ENCODE results near the gene TSPAN5. TPM values are rescaled to one million over a fixed set of nuclear protein-coding genes. Genes with fewer than 3 reads are reported as not detected.
"Not testable (repeated sequence)": the region's sequence is repeated elsewhere in the genome, so short reads cannot be mapped to it uniquely, and the experiment has no call there.

TSPAN5 gene
- total RNA-seq, 2 donors from 2014 or later: 3.5 to 5.3 TPM

- intact Hi-C loops (cut with DNase I): no loop called here
- no peak for DNase-seq (ENCODE audit: low spot score)
Observed at GRCh38 chr4:98485816-98486345, 172.5 kb downstream of the TSPAN5 start.

DNA sequence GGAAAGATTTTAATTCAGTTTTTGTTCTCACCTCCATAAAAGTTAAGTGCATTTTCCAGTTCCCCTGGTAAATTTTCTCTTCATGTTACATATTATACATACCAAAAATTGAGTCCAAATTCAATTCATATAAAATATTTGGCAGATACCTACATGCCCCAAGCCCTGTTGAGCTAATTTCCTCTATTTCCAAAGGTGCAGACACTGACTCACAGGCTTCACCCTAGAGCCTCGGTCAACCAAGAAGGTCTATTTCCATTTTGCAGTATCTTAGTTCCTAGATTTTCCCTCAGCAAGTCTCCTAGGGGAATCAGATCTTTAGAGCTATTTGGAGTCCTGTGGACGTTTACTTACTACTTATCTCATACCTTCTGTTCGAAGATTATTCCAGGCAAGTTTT, 174.4 kb downstream of the TSPAN5 start:
- DNase-seq (ENCODE audit: low spot score): no peak
- intact Hi-C loops (cut with DNase I): no loop called here

DNA sequence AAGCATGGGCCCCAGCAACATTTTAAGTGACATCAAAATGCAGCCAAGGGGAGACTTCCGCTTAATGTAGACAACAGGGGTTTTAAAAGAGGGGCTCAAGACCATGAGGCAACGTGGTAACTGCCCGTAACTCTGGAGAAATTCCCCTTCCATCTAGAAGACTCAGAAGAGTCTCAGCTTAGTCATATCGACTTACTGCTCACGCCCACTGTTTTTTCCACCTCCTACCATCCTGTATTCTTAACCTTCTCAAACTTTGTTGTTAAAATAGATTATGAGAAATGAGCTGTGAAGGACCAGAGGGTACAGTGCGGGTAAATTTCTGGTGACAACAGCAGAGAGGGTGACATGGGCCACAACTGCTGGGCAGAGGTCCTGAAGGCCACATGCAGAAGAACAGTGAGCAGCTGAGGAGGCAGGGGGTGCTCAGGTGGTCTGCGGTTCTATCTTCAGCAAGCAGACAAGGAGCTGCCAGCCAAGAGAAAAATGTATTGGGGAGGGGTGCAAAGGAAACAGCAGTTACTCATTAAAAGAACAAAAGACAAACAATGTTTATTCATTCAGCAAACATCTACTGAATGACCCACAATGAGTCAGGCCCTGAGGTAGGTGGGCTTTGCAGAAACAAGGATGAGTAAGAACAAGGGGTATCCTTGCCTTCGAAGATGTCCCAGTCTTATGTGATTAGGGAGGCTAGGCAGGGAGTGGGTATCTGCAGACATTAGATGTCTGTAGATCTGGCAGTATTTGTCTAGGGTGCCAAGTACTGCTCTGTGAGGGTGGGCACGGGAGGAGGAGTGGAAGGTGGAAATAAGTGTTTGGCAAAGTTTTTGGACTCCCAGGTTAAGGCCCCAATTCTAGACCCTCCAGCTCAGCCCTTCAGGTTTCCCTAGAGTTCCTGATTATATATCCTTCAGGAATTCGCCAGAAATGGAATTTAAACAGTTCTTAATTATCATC, 175.3 kb downstream of the TSPAN5 start:
- intact Hi-C loops (cut with DNase I): no loop called here
- DNase-seq (ENCODE audit: low spot score): no peak

GRCh38 chr4:98482503-98482846, 175.9 kb downstream of the TSPAN5 start:
- DNase-seq (ENCODE audit: low spot score): no peak
- intact Hi-C loops (cut with DNase I): no loop called here

DNA sequence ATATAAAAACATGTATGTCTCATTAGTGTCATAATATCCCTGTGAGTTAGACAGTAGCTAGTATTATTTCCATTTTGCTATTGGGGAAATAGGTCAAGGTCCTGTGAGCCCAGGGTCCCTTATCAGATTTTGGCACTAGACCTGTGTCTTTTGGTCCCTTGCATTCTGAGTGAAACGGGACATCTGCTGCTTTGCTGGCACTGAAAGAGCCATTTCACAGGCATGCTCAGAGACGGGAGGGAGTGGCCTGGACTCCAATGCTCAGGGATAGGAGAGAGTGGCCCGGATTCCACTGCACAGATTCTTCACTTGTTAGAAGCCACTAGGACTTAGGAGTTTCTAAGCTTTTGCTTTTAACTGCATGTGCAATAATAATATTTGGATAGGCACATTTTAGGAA, 177.2 kb downstream of the TSPAN5 start:
- intact Hi-C loops (cut with DNase I): no loop called here

GRCh38 chr4:98480535-98480934, 177.9 kb downstream of the TSPAN5 start:
- intact Hi-C loops (cut with DNase I): no loop called here

More for the DNA sequence above, 177.2 kb downstream of the TSPAN5 start:
- no peak for DNase-seq (ENCODE audit: low spot score)

DNA sequence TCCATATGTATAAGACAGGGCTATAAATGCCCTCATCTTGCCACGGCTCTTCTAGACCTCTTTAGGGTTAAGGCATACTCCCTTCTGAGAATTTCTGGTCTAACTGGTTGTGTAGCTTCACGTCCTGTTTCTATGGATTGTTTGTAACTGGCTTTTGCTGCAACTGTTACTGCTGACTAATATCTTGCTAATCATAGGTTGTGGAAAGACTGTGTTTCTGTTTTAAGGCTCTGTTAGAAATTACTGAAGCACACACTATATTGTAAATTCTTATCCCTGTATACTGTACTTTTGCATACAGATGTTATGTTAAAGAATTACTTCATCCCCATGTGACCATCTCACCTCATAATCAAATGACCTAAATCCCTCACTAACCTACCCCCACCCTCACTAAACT, 178.8 kb downstream of the TSPAN5 start:
- DNase-seq (ENCODE audit: low spot score); intact Hi-C loops (cut with DNase I): not testable (repeated sequence)

More at GRCh38 chr4:98480535-98480934, 177.9 kb downstream of the TSPAN5 start:
- no peak for DNase-seq (ENCODE audit: low spot score)

DNA sequence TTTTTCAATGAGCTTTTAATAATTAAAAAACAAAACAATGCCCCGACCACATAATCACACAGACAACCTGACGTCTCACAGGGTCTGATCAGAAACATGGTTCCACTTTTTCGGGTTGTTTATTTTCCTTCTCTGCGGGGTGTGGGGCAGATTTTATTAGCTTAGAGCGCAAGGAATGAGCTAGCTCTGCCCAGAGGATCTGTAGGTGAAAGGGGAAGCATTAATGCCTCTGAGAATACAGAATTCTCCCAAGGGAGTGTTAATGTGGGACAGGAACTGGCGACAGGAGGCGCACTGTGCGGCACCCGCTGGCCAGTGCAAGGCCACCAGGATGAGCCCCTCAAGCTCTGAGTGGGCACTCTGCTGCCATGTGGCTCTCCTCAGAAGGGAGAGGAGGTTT, 181.5 kb downstream of the TSPAN5 start:
- intact Hi-C loops (cut with DNase I): no loop called here
- DNase-seq (ENCODE audit: low spot score): no peak

DNA sequence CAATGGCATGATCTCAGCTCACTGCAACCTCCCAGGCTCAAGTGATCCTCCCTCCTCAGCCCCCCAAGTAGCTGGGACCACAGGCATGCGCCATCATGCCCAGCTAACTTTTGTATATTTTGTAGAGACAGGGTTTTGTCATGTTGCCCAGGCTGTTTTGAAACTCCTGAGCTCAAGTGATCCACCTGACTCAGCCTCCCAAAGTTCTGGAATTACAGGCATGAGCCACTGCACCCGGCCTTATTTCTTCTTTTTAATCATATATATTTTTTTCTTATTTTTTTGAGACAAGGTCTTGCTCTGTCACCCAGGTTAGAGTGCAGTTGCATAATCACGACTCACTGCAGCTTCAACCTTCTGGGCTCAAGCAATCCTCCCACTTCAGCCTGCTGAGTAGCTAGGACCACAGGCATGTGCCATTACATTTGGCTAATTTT, 184.0 kb downstream of the TSPAN5 start:
- DNase-seq (ENCODE audit: low spot score): no peak
- intact Hi-C loops (cut with DNase I): no loop called here

DNA sequence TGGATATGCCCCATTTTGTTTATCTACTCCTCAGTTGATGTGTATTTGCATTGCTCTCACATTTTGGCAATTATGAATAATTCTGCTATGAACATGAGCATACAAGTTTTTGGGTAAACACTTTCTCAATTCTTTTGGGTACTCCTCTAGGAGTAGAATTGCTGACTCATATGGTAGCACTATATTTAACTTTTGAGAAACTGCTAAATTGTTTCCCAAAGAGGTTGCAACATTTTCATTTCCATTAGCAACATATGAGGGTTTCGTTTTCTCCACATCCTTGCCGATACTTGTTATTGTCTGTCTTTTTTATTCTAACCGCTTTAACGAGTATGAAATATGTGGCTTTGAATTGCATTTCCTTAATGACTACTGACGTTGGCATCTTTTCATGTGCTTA, 185.4 kb downstream of the TSPAN5 start:
- DNase-seq (ENCODE audit: low spot score): no peak
- intact Hi-C loops (cut with DNase I): no loop called here

DNA sequence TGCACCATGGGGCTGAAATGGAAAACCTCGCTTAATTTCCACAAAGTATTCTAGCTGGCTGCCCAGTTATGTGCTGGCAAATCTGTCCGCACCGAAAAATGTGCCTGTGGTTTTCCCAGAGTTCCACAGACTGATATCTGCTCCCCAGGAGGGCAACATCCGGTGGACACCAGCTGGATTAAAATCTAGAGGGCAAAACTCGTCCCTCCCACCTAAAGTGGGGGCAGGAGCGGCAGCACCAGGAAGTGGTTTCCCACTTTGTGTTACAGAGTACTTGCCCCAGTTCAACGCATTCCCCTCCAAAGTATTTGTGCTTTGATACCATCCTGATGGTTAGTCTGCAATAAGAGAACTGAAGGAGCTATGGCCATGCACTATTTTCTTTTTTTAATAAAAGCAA, 187.6 kb downstream of the TSPAN5 start:
- DNase-seq (ENCODE audit: low spot score): no peak
- intact Hi-C loops (cut with DNase I): no loop called here

GRCh38 chr4:98470366-98470765, 188.0 kb downstream of the TSPAN5 start:
- no peak for DNase-seq (ENCODE audit: low spot score)
- intact Hi-C loops (cut with DNase I): no loop called here

DNA sequence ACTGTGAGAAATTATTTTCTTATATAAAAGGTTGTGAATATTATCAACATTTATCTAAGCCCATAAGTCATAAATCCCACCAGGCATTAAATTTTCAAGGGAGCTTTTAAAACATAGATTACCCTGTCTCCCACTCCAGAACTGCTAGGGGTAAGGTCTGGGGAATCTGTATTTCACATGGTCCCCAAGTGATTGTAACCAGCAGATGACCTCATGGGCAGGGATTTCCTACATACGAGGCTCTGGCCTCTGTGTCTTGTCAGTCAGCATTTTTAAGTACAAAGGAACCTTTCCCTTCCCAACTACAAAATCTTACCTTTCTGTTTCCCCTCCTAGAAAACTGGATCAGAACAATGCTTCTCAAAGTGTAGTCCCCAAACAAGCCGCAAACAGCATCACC, 188.6 kb downstream of the TSPAN5 start:
- intact Hi-C loops (cut with DNase I): loop anchor here in 1 of 2 donors (10.0 kb wide), 1 partner anchor 585 kb away; no protein-coding TSS in a partner anchor
- no peak for DNase-seq (ENCODE audit: low spot score)

DNA sequence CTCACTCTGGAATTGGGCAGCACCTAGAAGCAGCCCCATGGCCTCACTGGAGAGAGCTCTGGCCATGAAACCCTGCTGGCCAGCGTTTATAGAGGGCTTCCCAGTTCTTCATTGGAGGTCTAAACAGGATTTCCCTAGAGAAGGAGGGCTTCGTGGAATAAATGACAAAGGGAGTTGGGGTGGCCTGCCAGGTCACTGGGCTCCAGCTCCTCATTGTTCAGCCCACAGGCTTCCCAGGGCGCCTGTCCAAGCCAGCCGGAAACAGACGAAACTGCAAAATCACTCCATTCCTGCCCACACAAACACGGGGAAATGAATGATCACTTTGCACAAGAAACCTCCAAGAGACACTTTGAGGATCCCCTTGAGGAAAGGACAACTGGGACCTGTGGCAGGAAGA, 189.7 kb downstream of the TSPAN5 start:
- intact Hi-C loops (cut with DNase I): loop anchor here in 1 of 2 donors (10.0 kb wide), 1 partner anchor 586 kb away; no protein-coding TSS in a partner anchor
- DNase-seq (ENCODE audit: low spot score): no peak

DNA sequence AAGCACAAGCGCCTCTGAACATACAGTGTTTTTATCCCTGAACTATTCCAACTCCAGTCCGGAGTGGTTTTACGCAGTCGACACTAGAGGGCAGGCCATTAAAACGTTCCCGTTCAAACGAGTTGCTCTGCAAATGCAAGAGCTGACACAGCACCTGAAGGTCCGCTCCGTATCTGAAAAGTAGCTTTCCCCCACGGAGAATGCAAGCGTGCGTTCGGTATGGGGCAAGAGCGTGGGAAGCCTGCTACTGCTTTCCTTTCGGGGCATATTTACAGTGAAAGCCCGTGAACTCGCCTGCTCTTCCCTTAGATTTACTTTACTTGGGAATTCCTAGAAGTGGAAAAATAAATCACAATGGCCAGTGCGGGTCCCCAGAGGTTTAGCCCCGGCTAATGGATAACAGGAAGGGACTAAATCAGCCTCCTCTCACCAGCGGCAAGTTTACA, 190.8 kb downstream of the TSPAN5 start:
- DNase-seq (ENCODE audit: low spot score): peak; percentile 85
- intact Hi-C loops (cut with DNase I): loop anchor here in 1 of 2 donors (10.0 kb wide), 1 partner anchor 587 kb away; no protein-coding TSS in a partner anchor

DNA sequence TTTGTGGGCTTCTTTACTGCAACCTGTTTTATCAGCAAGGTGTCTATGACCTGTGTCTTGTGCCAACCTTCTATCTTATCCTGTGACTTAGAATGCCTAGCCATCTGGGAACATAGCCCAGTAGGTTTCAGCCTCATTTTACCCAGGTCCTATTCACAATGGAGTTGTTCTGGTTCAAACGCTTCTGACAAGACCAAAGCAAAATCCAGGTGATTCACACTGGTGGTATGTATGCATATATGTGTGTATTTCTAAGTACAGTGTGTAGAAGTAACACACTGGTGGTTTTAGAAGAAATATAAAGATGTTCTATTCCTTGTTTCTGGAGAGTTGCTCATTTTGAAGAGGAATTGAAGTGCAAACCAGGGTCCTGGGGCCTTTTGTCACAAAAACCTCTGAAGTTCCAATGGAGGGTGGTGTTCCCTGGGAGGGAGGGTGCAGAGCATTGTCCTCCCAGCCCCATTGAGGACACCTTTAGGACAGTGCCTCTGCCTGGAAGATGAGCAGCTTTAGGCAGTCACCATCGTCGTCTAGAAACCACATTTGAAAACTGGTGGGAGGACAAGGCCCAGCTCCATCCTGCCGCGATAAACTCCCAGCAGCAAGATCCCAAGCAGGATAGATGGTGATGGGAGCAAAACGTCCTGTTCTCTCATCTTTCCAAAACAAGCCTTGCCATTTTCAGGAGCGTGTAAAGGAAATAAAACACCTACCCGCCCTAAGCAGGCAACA, 191.4 kb downstream of the TSPAN5 start:
- intact Hi-C loops (cut with DNase I): loop anchor here in 1 of 2 donors (10.0 kb wide), 1 partner anchor 588 kb away; no protein-coding TSS in a partner anchor
- no peak for DNase-seq (ENCODE audit: low spot score)

DNA sequence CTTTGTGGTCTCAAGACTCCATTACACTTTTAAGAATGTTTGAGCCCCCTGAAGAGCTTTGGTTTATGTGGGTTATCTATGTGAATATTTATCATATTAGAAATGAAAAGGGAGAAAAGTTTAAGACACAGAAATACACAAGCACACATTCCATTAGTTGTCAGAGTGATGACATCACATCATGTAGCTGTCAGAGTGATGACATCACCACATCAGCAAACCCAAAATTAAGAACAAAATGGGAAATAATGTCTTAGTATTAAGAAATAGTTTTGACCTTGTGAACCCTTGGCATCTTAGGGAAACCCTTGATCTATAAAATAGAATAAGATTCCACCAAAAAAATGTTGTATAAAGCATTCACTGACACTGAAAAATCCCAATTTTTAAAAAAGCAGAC, 195.9 kb downstream of the TSPAN5 start:
- intact Hi-C loops (cut with DNase I): loop anchor here in 1 of 2 donors (10.0 kb wide), 1 partner anchor 592 kb away; no protein-coding TSS in a partner anchor

GRCh38 chr4:98461121-98461865, 197.1 kb downstream of the TSPAN5 start:
- intact Hi-C loops (cut with DNase I): loop anchor here in 1 of 2 donors (10.0 kb wide), 1 partner anchor 594 kb away; no protein-coding TSS in a partner anchor
- DNase-seq (ENCODE audit: low spot score): not testable (repeated sequence)

More for the DNA sequence above, 195.9 kb downstream of the TSPAN5 start:
- no peak for DNase-seq (ENCODE audit: low spot score)

GRCh38 chr4:98457422-98457821, 201.0 kb downstream of the TSPAN5 start:
- intact Hi-C loops (cut with DNase I); DNase-seq (ENCODE audit: low spot score): not testable (repeated sequence)

All from posterior vena cava (tissue), 2 donors.